Mucosa of descending colon (tissue), 3 donors: ENCODE results near the gene DEFB110. TPM values are rescaled to one million over a fixed set of nuclear protein-coding genes. Genes with fewer than 3 reads are reported as not detected.

Source experiments
- ATAC-seq: fragments of 200-7000 bp; cut with Tn5 transposase; one replicate; pipeline ENCODE4 v1.9.1; 2020; ENCODE audit warnings: mild to moderate bottlenecking, moderate library complexity
- DNase-seq, 3 donors: peaks; one replicate each; pipeline ENCODE4 v3.0.0-alpha.2; 2020
- H3K36me3 ChIP-seq: fragments of 200-600 bp; one replicate; pipeline ENCODE4 v1.8.0; 2021; ENCODE audit warnings: low read depth, mild to moderate bottlenecking
- H3K4me1 ChIP-seq: fragments of 200-600 bp; one replicate; pipeline ENCODE4 v1.8.0; 2021; ENCODE audit warnings: low read depth, mild to moderate bottlenecking
- H3K4me3 ChIP-seq: fragments of 200-600 bp; one replicate; pipeline ENCODE4 v1.8.0; 2021; ENCODE audit warnings: mild to moderate bottlenecking
- H3K9me3 ChIP-seq: fragments of 200-600 bp; one replicate; pipeline ENCODE4 v1.8.0; 2021; ENCODE audit warnings: mild to moderate bottlenecking
- CTCF ChIP-seq: fragments of 200-600 bp; IDR thresholded peaks from one replicate; pipeline ENCODE4 v1.8.0; 2022; ENCODE audit warnings: antibody characterized with exemption, mild to moderate bottlenecking
- intact Hi-C, 2 donors: fragments of 100-400 bp; cut with DNase I in 1 of 2; cut with micrococcal nuclease in 1 of 2; formaldehyde crosslinking; loops; one replicate each; pipeline versions ENCODE4 v1.11.0 to v1.11.1; 2022; cut with DNase I, micrococcal nuclease
- long read RNA-seq, 2 donors: library from polyadenylated mRNA; unstranded; transcript quantifications; one replicate each; pipeline ENCODE4 v2.0.0, GENCODE V29; 2019 to 2021
- total RNA-seq, 3 donors: library from RNA; stranded (reverse); fragmentation: NEBNext Ultra II Directional in 2 of 3; extraction: Animal tissue kit (Norgen Biotek cat#: 25700) in 2 of 3; gene quantifications; one replicate each; pipeline versions ENCODE4 v1.2.1 to v1.2.4, GENCODE V29; 2021 to 2023
- donor health status: DM: no; HTN: no; CAD: no; lungs with moderate emphysema.
- donor health status: DM: no; HTN: no; CAD: no.
- donor health status: DM: no; HTN: yes; CAD: no.

DEFB110 gene
- total RNA-seq = not detected
- long read RNA-seq, donor 1 = 0 reads
- long read RNA-seq, donor 2 = 0 reads

- no peak within 1 kb of the TSS for H3K4me3 ChIP-seq
- ATAC-seq (no peak), DNase-seq (no peak)
- H3K4me1 ChIP-seq = no peaks in the 10 kb centered on the region
- no peaks in the 10 kb centered on the region for H3K36me3 ChIP-seq
- no peak for TF ChIP-seq CTCF
- intact Hi-C loops = no loop called here
- no peaks in the 10 kb centered on the region for H3K9me3 ChIP-seq
These were observed at the start of gene DEFB110 for GRCh38 chr6:50021894-50022293. DEFB110 (minus strand) TSS chr6:50021994; CDS start chr6:50021935, 59 bp downstream.

DNA sequence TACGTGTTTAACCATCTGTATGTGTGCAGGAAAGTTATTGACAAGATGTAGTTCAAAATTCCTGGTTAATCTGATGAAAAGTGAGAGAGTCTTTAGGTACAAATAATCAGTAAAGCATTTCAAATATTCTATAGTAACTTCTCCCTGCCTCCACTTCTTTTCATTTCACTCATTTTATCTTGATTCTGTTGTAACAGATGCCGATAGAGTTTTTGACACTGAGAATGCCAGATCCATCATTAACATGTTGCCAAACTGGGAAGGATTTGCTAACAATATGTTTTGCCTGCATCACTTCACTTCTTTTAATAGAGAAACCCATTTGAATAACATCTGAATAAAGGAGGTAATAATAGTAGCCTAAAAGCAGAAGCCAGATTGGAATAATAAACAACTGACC, 48.3 kb upstream of the DEFB110 start:
- Histone ChIP-seq H3K9me3 (no peaks in the 10 kb centered on the region), H3K4me3 (no peak overlapping the region), H3K4me1 (no peaks in the 10 kb centered on the region), H3K36me3 (no peaks in the 10 kb centered on the region)
- intact Hi-C loops = no loop called here
- no peak for DNase-seq
- ATAC-seq = no peak
- no peak for TF ChIP-seq CTCF

DNA sequence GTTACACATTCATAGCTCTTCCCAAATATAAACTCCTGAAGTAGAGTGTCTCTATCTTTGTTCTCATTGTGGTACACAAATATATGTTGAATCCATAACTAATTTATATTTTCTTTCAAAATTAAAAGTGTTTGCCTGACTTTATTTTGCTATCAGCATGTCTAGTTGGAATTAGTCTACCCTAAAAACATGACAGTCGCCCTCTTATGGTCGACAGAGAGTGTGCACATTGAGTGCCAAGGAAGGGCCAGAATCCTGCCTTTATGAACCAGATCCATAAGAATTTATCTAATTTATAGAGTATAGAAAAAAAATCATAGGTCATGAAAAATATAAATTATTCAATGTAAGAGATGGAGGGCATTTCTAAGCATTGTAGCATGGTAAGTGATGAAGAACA, 40.3 kb upstream of the DEFB110 start:
- TF ChIP-seq CTCF = no peak
- Histone ChIP-seq H3K4me3 (no peak overlapping the region), H3K36me3 (no peaks in the 10 kb centered on the region), H3K9me3 (no peaks in the 10 kb centered on the region), H3K4me1 (no peaks in the 10 kb centered on the region)
- DNase-seq (no peak), ATAC-seq (no peak)
- intact Hi-C loops = no loop called here

- intact Hi-C loops = no loop called here
- TF ChIP-seq CTCF = no peak
- Histone ChIP-seq H3K4me1 (no peaks in the 10 kb centered on the region), H3K4me3 (no peak overlapping the region), H3K36me3 (no peaks in the 10 kb centered on the region), H3K9me3 (no peaks in the 10 kb centered on the region)
- ATAC-seq (no peak), DNase-seq (no peak)
These were observed 34.4 kb upstream of the DEFB110 start for GRCh38 chr6:50056242-50056641.

GRCh38 chr6:50049829-50050228, 28.0 kb upstream of the DEFB110 start, which contains the start of gene DEFB112:
DEFB112 (minus strand) TSS chr6:50049929; CDS start chr6:50049869, 60 bp downstream.
- intact Hi-C loops = no loop called here
- Histone ChIP-seq H3K36me3 (no peaks in the 10 kb centered on the region), H3K4me3 (no peak within 1 kb of the TSS), H3K4me1 (no peaks in the 10 kb centered on the region), H3K9me3 (no peaks in the 10 kb centered on the region)
- ATAC-seq (no peak), DNase-seq (no peak)
- no peak for TF ChIP-seq CTCF

DNA sequence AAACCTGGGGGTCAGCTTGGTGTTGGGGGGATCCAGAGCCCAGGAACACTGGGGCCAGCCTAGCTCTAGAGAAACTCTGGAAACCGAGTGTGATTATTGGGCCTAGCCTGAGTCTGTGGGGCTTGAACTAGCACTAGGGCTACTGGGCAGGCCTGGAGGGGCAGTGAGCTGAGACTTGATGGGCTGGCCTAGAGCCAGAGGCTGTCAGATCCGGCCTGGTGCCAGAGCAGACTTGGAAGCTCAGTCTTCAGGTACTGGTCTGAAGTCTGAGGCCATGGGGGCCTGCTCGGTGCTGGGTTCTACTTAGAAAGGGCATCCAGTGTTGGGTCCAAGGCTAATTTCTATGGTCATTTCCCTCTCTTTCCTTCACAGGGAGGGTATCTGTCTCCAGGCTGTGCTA, 25.2 kb upstream of the DEFB110 start:
- intact Hi-C loops = no loop called here
- Histone ChIP-seq H3K9me3 (no peaks in the 10 kb centered on the region), H3K4me1 (no peaks in the 10 kb centered on the region), H3K4me3 (no peak overlapping the region), H3K36me3 (no peaks in the 10 kb centered on the region)
- DNase-seq = peak in 1 of 3 donors; percentile 30
- no peak for ATAC-seq
- TF ChIP-seq CTCF = no peak
